Measurements from ENCODE around the gene ZAR1.

Gene ZAR1

GRCh38 chr4:48539597-48539996, 49.5 kb downstream of the ZAR1 start:
- no peak overlapping the region for H3K4me3 ChIP-seq (ENCODE audit: low read depth, low read length)
- POLR2A ChIA-PET = no interaction called here
- CTCF ChIA-PET = interaction anchor here (1.3 kb wide), 1 partner anchor 14 kb away, joined by 3 read pairs; no protein-coding TSS in a partner anchor
- no peak for TF ChIP-seq CTCF (IDR thresholded peaks at IDR 0.05; ENCODE audit: insufficient read depth, low read length, missing control alignments)
- DNase-seq (ENCODE audit: low read depth, low spot score) = no peak

GRCh38 chr4:48542888-48543287, 52.8 kb downstream of the ZAR1 start:
- H3K4me3 ChIP-seq (ENCODE audit: low read depth, low read length) = no peak overlapping the region
- no peak for DNase-seq (ENCODE audit: low read depth, low spot score)
- ChIA-PET CTCF (interaction anchor here (1.4 to 6.3 kb wide), 2 partner anchors 14 to 17 kb away, joined by 3 to 39 read pairs; no protein-coding TSS in a partner anchor), POLR2A (no interaction called here)
- no peak for TF ChIP-seq CTCF (IDR thresholded peaks at IDR 0.05; ENCODE audit: insufficient read depth, low read length, missing control alignments)

- H3K4me3 ChIP-seq (ENCODE audit: low read depth, low read length) = no peak overlapping the region
- CTCF ChIA-PET = interaction anchor here (1.4 to 6.3 kb wide), 2 partner anchors 13 to 18 kb away, joined by 3 to 39 read pairs; no protein-coding TSS in a partner anchor
- DNase-seq (ENCODE audit: low read depth, low spot score) = peak; percentile 7
- POLR2A ChIA-PET = no interaction called here
- TF ChIP-seq CTCF (IDR thresholded peaks at IDR 0.05; ENCODE audit: insufficient read depth, low read length, missing control alignments) = no peak
Measured at GRCh38 chr4:48543796-48544195, 53.7 kb downstream of the ZAR1 start.

Data from AG04449 (cell line).